LNCaP clone FGC (cell line): ENCODE measurements around the gene METTL21C.

Source experiments
- DNase-seq: peaks from one replicate; pipeline ENCODE4 v3.0.0-alpha.2; 2011; ENCODE audit warnings: low read depth
- H3K4me3 ChIP-seq: 2 replicates; pipeline ENCODE4 v1.5.1; 2011; ENCODE audit warnings: mild to moderate bottlenecking, low read depth, low read length, control low read depth
- TF ChIP-seq, protein P1 (sequence below): IDR thresholded peaks from 2 replicates; pipeline ENCODE4 v1.5.1; 2012; ENCODE audit warnings: mild to moderate bottlenecking; ENCODE audit not compliant: control insufficient read depth, insufficient read depth; ENCODE audit errors: extremely low read depth

METTL21C gene

DNA sequence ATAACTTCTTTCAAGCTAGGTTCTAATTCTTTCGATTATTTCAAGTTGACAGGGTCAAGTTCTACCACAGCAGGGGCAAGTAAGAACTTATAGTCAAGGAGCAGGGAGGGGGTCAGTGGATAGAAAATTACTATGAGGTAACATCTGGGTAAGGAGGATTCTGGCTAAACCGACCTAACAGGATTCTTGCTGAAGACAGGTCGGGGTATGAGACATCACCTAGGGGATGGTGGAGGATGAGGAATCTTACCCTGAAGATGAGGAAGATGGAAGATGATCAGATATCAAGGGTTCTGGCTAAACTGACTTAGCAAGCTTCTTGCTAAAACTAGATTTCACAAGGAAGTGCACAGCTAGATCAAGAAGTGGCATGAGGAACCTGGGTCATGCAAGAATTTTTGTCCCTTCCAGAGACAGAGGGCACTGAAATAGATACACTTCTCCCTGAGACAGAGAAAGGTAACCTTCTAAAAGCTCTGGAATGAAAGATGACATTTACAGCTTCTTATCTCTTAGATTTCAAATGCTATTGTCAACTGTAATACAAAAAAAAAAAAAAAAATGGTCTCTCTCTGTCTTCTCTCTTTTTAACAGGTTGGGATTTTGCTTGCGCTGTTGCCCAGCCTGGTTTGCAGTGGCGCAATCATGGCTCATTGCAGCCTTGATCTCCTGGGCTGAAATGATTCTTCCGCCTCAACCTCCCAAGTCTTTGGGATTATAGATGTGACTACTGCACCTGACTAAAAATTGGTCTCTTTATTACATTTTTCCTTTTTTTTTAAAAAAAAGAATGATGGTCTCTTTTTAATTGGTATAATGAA lies 9.6 kb upstream of the METTL21C start:
- H3K4me3 ChIP-seq: no peak overlapping the region
- TF ChIP-seq, protein P1, sequence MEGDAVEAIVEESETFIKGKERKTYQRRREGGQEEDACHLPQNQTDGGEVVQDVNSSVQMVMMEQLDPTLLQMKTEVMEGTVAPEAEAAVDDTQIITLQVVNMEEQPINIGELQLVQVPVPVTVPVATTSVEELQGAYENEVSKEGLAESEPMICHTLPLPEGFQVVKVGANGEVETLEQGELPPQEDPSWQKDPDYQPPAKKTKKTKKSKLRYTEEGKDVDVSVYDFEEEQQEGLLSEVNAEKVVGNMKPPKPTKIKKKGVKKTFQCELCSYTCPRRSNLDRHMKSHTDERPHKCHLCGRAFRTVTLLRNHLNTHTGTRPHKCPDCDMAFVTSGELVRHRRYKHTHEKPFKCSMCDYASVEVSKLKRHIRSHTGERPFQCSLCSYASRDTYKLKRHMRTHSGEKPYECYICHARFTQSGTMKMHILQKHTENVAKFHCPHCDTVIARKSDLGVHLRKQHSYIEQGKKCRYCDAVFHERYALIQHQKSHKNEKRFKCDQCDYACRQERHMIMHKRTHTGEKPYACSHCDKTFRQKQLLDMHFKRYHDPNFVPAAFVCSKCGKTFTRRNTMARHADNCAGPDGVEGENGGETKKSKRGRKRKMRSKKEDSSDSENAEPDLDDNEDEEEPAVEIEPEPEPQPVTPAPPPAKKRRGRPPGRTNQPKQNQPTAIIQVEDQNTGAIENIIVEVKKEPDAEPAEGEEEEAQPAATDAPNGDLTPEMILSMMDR: no peak
- DNase-seq: no peak

DNA sequence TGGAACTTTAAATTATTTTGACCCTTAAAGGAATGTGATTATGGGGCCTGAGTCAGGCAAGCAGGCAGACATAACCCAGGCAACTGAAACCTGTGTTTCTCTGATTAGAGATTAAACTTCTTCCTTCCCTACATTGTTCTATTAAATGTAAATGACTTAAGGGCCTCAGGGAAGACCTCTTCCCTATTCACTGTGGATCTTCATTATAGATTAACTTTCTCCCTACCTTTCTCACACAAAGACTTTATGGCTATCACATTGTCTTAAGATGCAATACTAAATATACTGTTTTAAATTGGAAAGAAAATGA lies 8.8 kb upstream of the METTL21C start:
- TF ChIP-seq, protein P1: no peak
- no peak overlapping the region for H3K4me3 ChIP-seq
- DNase-seq: no peak

DNA sequence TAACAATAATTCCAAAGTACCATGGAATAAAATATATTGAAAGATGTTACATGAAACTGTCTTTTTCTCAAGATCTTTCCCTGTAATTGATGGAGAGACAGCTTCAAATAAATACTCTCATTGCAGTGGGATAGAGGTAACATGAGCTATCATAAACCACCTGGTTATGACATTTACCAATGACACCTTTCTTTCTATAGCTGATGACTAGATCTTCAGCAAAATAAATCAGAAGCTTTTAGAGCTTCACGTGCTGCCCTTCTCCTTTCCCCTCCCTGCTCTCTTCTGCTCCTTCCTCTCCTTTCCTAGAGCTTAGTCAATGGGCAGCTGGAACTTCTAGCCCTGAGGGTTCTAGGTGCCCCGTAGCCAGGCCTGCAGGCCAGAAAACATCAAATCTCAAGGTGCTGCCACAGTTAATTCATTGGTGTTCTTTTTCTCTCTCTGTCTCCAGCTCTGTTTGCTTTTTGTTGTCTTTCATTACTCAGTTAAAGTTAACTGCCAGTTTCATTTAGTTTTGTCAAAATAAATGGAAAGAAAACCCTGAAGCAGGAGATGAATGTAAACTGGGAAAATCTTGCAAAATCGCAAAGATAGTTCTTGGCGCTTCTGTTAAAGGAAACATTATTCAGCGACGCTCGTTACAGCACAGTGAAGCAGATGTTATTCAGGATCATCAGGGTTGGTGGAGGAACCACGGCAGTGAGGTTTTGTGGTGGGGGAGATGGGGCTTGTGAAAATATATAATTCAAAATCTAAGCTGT lies 8.3 kb upstream of the METTL21C start:
- TF ChIP-seq, protein P1: no peak
- no peak for DNase-seq
- H3K4me3 ChIP-seq: no peak overlapping the region

DNA sequence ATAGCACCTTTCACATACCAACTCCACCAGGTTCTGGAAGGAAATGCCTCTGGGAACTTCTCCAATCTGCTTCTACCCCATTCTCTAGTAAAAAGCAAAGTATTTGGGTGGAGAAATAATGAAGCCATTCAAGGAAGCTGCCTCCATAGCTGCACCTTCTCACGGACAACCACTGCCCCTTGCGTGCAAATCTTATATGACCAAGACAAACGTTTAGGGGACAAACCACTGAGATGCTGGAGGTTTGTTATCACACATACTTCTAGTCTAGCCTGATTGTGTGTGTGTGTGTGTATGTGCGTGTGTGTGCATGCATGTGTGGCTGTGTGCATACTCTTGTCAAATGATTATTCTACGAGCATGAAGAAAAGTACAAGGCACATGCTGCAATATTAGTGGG lies 6.5 kb upstream of the METTL21C start:
- TF ChIP-seq, protein P1: no peak
- H3K4me3 ChIP-seq: no peak overlapping the region
- no peak for DNase-seq

DNA sequence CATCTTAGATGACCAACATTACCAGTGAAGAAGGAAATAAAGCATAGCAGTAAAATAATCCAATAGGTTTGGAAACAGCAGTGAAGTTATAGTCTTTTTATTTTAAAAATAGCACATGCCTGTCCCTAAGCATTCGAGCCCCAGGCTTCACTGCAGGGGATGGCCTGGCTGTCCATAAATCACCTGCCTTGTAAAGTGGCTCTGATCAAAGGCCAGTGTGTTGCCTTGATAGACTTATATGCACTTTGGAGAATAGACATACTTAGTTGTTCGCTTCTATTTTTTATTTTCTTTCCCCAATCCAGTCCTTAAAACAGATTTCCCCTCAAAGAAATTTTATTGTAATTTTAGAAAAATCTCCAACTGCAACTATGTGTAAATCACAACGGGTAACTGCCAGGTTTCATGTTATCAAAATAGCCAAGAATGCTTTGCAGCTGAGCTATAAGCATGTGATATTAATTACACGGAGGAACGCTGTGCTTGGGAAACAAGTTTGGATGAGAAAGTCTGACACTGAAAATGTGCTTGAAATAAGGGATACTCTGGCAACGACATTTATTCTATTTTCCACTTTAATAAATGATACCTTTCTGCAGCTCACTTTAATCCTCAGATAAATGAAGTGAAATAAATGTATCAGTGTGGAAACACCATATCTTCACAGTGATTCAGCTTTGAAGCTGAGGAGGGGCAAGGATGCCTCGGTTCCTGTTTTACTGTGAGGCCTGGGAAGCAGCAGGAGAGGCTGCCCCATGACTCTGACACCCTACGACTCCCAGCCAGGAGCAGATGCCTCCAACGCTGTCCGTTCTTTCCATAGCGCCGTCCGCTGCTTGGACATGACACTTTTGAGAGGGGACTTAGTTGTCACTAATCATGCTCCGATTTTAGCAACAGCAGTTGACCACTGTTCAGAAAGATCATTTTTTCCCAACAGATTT lies 5.5 kb upstream of the METTL21C start:
- no peak overlapping the region for H3K4me3 ChIP-seq
- TF ChIP-seq, protein P1: no peak

DNA sequence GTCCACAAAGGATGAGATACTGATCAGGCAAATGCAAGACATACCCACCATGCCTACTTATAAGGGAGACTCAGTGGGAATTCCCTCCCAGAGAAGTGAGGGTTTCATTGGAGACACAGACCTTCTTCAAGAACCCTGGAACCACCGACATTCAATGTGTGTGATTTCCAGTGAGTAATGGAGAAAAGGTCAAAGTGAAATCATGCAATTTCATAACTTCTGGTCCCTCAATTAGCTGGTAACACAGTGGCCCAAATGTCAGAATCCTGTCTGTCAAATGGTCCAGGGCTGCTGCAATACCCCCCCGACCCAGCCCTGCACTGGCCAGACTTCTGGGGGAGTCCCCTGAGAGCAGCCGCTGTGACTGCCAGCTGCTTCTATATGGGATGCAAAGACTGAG lies 4.7 kb upstream of the METTL21C start:
- TF ChIP-seq, protein P1: no peak
- no peak overlapping the region for H3K4me3 ChIP-seq
- no peak for DNase-seq

More for the DNA sequence above, 5.5 kb upstream of the METTL21C start:
- no peak for DNase-seq
